Fibroblast of villous mesenchyme (primary cell): ENCODE data around the gene LRR1. TPM values are rescaled to one million over a fixed set of nuclear protein-coding genes. Genes with fewer than 3 reads are reported as not detected.
"Not testable (repeated sequence)": the region's sequence is repeated elsewhere in the genome, so short reads cannot be mapped to it uniquely, and the experiment has no call there.

Source experiments
- DNase-seq: peaks from one replicate; pipeline ENCODE4 v3.0.0-alpha.2; 2010; ENCODE audit warnings: low read depth
- H3K4me3 ChIP-seq: 2 replicates; pipeline ENCODE4 v1.5.1; 2011; ENCODE audit warnings: low read depth, mild to moderate bottlenecking, low read length
- CTCF ChIP-seq: IDR thresholded peaks from 2 replicates; pipeline ENCODE4 v1.5.1; 2012; ENCODE audit warnings: low read depth, mild to moderate bottlenecking, low read length; ENCODE audit not compliant: insufficient read depth
- total RNA-seq: library from RNA; depleted of rRNA; stranded (reverse); fragments of >200 nt; gene quantifications from 2 replicates; pipeline ENCODE4 v1.2.3, GENCODE V29; 2012

Gene LRR1
- total RNA-seq, 1 donor: 26.8 TPM

DNA sequence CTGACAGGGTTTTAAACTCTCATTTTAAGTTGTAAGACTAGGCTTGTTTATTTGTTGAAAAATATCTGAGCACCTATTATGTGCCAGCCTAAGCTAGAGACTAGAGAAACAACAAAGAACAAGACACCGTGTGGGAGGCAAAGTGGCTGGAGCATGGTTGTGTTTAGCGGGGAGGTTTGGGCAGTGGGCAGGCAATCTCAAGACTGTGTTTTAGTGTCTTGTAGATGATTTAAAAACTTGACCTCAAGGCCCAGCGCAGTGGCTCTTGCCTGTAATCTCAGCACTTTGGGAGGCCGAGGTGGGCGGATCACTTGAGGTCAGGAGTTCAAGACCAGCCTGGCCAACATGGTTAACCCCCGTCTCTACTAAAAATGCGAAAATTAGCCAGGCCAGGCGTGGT, 13.9 kb downstream of the LRR1 start:
- H3K4me3 ChIP-seq: no peak overlapping the region
- no peak for DNase-seq
- no peak for TF ChIP-seq CTCF

- no peak for TF ChIP-seq CTCF
- no peak overlapping the region for H3K4me3 ChIP-seq
- DNase-seq: no peak
Observed at GRCh38 chr14:49614196-49614595, 15.5 kb downstream of the LRR1 start.

DNA sequence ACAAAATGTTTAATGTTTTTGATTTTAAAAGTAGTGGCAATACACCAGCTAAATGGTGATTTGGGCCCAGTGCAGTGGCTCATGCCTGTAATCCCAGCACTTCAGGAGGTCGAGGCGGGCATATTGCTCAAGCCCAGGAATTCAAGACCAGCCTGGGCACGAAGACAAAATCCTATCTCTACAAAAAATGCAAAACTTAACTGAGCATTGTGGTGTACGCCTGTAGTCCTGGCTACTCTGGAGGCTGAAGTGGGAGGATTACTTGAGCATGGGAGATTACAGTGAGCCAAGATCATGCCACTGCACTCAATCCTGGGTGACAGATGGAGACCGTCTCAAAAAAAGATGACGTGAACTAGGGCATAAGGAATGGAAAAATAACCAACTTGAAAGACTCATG, 17.0 kb downstream of the LRR1 start:
- no peak overlapping the region for H3K4me3 ChIP-seq
- no peak for TF ChIP-seq CTCF
- DNase-seq: no peak

GRCh38 chr14:49617852-49618519, 19.2 kb downstream of the LRR1 start:
- no peak for TF ChIP-seq CTCF
- no peak for DNase-seq
- no peak overlapping the region for H3K4me3 ChIP-seq

- DNase-seq: not testable (repeated sequence)
- H3K4me3 ChIP-seq: peak overlapping the region; percentile 88
Observed at GRCh38 chr14:49619273-49619672, 20.5 kb downstream of the LRR1 start.

DNA sequence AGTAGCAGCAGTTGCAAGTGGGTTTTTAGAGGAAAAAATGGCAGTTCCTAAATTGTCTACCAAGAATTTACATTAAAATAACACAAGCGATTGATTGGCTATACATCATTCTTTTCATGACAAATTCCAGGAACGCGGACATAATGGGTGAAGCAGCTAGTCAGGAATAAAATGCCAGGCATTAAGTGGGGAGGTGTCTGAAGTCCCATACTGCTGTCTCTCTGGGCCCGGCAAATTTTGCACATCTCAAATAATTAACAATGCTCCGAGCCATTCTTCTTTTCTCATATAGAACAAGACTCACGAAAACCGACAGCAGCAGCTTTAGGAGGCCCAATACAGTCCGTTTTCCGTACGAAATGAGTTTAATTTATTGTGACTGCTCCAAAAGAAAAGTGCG, 21.0 kb downstream of the LRR1 start:
- TF ChIP-seq CTCF: no peak

DNA sequence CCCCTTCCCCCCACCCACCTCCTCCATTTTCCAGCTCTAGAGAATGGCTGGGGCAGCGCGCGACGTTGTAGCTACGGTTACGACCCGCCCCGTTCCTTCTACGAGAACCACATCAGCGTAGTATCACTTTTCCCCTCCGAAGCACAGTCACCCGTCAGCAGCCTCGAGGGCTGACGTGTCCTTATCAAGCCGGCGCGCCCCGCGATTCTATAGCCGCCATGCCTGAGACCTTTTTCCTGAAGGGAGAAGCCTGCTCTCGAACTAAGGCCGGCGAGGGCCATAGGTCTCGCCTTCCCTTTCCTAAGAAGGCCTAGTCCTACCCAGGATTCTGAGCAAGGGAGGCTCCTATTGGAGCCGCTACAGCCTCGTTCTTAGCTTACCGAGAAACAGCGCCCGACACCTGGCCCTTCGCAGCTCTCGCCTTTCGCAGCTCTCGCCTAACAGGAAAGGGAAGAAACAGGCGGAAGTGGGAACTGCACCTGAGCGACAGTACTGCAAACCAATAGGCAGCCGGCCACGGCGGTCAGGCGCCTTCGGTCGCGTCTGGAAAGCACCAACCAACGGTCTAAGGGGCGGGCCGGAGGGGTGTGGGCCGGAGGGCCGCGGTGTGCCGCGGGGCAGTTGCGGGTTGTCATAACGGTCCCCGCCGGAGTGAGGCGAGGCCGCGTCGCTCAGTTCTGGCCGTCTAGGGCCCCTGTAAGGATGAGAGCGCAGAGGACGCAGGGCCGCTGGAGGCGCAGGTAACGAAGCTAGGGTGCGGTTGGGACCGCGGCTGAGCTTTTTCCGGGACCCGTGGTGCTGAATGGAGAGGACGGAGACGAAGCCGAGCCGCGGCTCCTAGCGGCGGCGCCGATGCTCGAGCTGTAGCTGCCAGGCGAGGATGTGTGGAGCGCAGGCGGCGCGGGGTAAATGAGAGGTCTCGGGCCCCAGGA, 21.7 kb downstream of the LRR1 start, which contains the start of the genes MGAT2 and RPL36AL:
Gene MGAT2, plus strand, starts transcription at position 618 of the 932 bp plus-strand sequence. CDS start 470 bp downstream, outside the sequence.
Gene RPL36AL, minus strand, starts transcription at position 445 of the 932 bp plus-strand sequence. CDS start 1,522 bp downstream, outside the sequence.
- peak within 1 kb of the TSS; percentile 88 for H3K4me3 ChIP-seq
- peak; percentile 99 for DNase-seq
- peak; percentile 41 for TF ChIP-seq CTCF

More for the DNA sequence above, 21.0 kb downstream of the LRR1 start:
- DNase-seq: no peak
- H3K4me3 ChIP-seq: peak overlapping the region; percentile 88
